ENCODE measurements around the gene FMO5. TPM values are rescaled to one million over a fixed set of nuclear protein-coding genes. Genes with fewer than 3 reads are reported as not detected.

FMO5 gene
- polyA plus RNA-seq, 1 donor from 2014 or later: not detected

GRCh38 chr1:147243228-147243685, 18.1 kb upstream of the FMO5 start:
- H3K4me2 ChIP-seq (ENCODE audit: low read length): peak overlapping the region; percentile 76
- H3K9me2 ChIP-seq (ENCODE audit: insufficient read depth, low read length): no peaks in the 10 kb centered on the region
- no peaks in the 10 kb centered on the region for H3K9me3 ChIP-seq (ENCODE audit: low read length)
- no peaks in the 10 kb centered on the region for H3F3A ChIP-seq (ENCODE audit: insufficient read depth, low read length, poor library complexity, severe bottlenecking)
- peak overlapping the region; percentile 83 for H3K9ac ChIP-seq (ENCODE audit: low read length)
- H4K20me1 ChIP-seq (ENCODE audit: insufficient read depth): no peaks in the 10 kb centered on the region
- H3K79me2 ChIP-seq (replicated peaks; ENCODE audit: insufficient read depth, low read length): peaks cover 34% of the 10 kb centered on the region
- no peaks in the 10 kb centered on the region for H3K36me3 ChIP-seq (ENCODE audit: insufficient read depth, low read length)
- peak overlapping the region; percentile 67 for H3K27ac ChIP-seq (ENCODE audit: low read length)
- H2AFZ ChIP-seq (ENCODE audit: low read depth, low read length): peak overlapping the region; percentile 16
- H3K4me3 ChIP-seq (ENCODE audit: low read length): peak overlapping the region; percentile 95
- no peaks in the 10 kb centered on the region for H3K27me3 ChIP-seq (ENCODE audit: insufficient read depth, low read depth, low read length)
- no peak for TF ChIP-seq SMC3 (conservative IDR thresholded peaks at IDR 0.05; ENCODE audit: poor library complexity)
- TF ChIP-seq, protein P1, sequence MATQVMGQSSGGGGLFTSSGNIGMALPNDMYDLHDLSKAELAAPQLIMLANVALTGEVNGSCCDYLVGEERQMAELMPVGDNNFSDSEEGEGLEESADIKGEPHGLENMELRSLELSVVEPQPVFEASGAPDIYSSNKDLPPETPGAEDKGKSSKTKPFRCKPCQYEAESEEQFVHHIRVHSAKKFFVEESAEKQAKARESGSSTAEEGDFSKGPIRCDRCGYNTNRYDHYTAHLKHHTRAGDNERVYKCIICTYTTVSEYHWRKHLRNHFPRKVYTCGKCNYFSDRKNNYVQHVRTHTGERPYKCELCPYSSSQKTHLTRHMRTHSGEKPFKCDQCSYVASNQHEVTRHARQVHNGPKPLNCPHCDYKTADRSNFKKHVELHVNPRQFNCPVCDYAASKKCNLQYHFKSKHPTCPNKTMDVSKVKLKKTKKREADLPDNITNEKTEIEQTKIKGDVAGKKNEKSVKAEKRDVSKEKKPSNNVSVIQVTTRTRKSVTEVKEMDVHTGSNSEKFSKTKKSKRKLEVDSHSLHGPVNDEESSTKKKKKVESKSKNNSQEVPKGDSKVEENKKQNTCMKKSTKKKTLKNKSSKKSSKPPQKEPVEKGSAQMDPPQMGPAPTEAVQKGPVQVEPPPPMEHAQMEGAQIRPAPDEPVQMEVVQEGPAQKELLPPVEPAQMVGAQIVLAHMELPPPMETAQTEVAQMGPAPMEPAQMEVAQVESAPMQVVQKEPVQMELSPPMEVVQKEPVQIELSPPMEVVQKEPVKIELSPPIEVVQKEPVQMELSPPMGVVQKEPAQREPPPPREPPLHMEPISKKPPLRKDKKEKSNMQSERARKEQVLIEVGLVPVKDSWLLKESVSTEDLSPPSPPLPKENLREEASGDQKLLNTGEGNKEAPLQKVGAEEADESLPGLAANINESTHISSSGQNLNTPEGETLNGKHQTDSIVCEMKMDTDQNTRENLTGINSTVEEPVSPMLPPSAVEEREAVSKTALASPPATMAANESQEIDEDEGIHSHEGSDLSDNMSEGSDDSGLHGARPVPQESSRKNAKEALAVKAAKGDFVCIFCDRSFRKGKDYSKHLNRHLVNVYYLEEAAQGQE (IDR thresholded peaks at IDR 0.05; ENCODE audit: borderline replicate concordance): no peak
- TF ChIP-seq RAD21 (conservative IDR thresholded peaks at IDR 0.05): peak; percentile 8
- TF ChIP-seq CTCF (IDR thresholded peaks at IDR 0.05; ENCODE audit: poor library complexity, severe bottlenecking): peak; percentile 7
- no peak for TF ChIP-seq TAF1 (IDR thresholded peaks at IDR 0.05; ENCODE audit: low read depth)
- TF ChIP-seq MXI1 (conservative IDR thresholded peaks at IDR 0.05; ENCODE audit: poor library complexity, severe bottlenecking): peak; percentile 13
- TF ChIP-seq EP300 (conservative IDR thresholded peaks at IDR 0.05; ENCODE audit: poor library complexity, severe bottlenecking): no peak
- TF ChIP-seq EZH2 (IDR thresholded peaks at IDR 0.05; ENCODE audit: borderline replicate concordance, insufficient read depth, low read length, poor library complexity, severe bottlenecking): no peak
- no peak for TF ChIP-seq POLR2AphosphoS5 (IDR thresholded peaks at IDR 0.05)

DNA sequence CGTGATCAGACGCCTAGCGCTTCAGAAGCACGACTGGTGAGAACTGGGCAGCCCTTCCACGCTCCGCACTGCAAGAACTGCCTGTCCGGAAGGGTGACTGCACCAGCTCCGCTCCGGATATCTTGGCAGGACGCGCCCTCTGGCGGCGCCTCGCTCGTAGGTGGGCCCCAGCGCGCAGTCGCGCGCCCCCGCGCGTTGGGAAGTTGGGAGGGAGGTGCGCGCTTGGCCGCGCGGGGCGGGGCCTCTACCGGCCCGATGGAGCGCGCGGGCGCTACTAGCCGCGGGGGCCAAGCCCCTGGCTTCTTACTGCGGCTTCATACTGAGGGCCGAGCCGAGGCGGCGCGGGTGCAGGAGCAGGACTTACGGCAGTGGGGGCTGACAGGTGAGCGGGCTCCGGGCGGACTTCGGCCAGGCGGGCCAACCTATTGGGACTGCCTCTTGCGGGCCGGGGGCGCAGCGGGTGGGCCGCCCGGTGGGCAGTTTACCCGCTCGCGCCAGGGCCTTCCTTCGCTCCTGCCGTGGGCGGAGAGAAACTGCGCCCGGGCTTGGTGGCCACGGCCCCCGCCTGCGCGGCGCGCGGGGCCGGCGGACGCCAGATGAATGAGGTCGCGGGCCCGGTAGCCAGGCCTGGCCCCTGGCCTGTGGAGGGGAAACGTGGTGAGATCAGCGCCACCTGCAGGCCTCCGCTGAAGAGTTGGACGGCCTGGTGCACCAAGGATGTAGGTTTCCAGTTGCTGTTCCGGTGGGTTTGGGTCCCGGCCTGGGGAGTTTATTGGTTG, 17.5 kb upstream of the FMO5 start, which contains the start of gene CHD1L:
Gene CHD1L (plus strand): TSS at position 236 of the 779 bp plus-strand sequence. CDS start 20 bp downstream, at position 256.
- Histone ChIP-seq H3K79me2 (replicated peaks; ENCODE audit: insufficient read depth, low read length) (peaks cover 34% of the 10 kb centered on the region), H3K9ac (ENCODE audit: low read length) (peak within 1 kb of the TSS; percentile 83), H3K9me2 (ENCODE audit: insufficient read depth, low read length) (no peaks in the 10 kb centered on the region), H3K36me3 (ENCODE audit: insufficient read depth, low read length) (no peaks in the 10 kb centered on the region), H3K4me2 (ENCODE audit: low read length) (peak within 1 kb of the TSS; percentile 76), H3K4me3 (ENCODE audit: low read length) (peak within 1 kb of the TSS; percentile 95), H3K27ac (ENCODE audit: low read length) (peak within 1 kb of the TSS; percentile 67), H3F3A (ENCODE audit: insufficient read depth, low read length, poor library complexity, severe bottlenecking) (no peaks in the 10 kb centered on the region), H4K20me1 (ENCODE audit: insufficient read depth) (no peaks in the 10 kb centered on the region), H3K9me3 (ENCODE audit: low read length) (no peaks in the 10 kb centered on the region), H2AFZ (ENCODE audit: low read depth, low read length) (peak within 1 kb of the TSS; percentile 80), H3K27me3 (ENCODE audit: insufficient read depth, low read depth, low read length) (no peaks in the 10 kb centered on the region)
- TF ChIP-seq POLR2AphosphoS5 (IDR thresholded peaks at IDR 0.05) (peak; percentile 28), RAD21 (conservative IDR thresholded peaks at IDR 0.05) (peak; percentile 94), MXI1 (conservative IDR thresholded peaks at IDR 0.05; ENCODE audit: poor library complexity, severe bottlenecking) (peak; percentile 75), SMC3 (conservative IDR thresholded peaks at IDR 0.05; ENCODE audit: poor library complexity) (peak; percentile 83), TAF1 (IDR thresholded peaks at IDR 0.05; ENCODE audit: low read depth) (no peak), EP300 (conservative IDR thresholded peaks at IDR 0.05; ENCODE audit: poor library complexity, severe bottlenecking) (peak; percentile 41), CTCF (IDR thresholded peaks at IDR 0.05; ENCODE audit: poor library complexity, severe bottlenecking) (peak; percentile 97), EZH2 (IDR thresholded peaks at IDR 0.05; ENCODE audit: borderline replicate concordance, insufficient read depth, low read length, poor library complexity, severe bottlenecking) (no peak)
- TF ChIP-seq, protein P1 (IDR thresholded peaks at IDR 0.05; ENCODE audit: borderline replicate concordance): no peak
